HG02970 (cell line): ENCODE results near the gene USP13.
A peak's percentile ranks its signal among the peaks of the same experiment; 100 is the strongest.
"Not testable (repeated sequence)": the region's sequence is repeated elsewhere in the genome, so short reads cannot be mapped to it uniquely, and the experiment has no call there.

Experiments used
- ATAC-seq: cut with Tn5 transposase; IDR thresholded peaks from one replicate; pipeline ENCODE4 v1.9.1; 2021; ENCODE audit warnings: mild to moderate bottlenecking, moderate library complexity, moderate number of reproducible peaks; ENCODE audit not compliant: unreplicated experiment, low FRiP score

Gene USP13, protein sequence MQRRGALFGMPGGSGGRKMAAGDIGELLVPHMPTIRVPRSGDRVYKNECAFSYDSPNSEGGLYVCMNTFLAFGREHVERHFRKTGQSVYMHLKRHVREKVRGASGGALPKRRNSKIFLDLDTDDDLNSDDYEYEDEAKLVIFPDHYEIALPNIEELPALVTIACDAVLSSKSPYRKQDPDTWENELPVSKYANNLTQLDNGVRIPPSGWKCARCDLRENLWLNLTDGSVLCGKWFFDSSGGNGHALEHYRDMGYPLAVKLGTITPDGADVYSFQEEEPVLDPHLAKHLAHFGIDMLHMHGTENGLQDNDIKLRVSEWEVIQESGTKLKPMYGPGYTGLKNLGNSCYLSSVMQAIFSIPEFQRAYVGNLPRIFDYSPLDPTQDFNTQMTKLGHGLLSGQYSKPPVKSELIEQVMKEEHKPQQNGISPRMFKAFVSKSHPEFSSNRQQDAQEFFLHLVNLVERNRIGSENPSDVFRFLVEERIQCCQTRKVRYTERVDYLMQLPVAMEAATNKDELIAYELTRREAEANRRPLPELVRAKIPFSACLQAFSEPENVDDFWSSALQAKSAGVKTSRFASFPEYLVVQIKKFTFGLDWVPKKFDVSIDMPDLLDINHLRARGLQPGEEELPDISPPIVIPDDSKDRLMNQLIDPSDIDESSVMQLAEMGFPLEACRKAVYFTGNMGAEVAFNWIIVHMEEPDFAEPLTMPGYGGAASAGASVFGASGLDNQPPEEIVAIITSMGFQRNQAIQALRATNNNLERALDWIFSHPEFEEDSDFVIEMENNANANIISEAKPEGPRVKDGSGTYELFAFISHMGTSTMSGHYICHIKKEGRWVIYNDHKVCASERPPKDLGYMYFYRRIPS

DNA sequence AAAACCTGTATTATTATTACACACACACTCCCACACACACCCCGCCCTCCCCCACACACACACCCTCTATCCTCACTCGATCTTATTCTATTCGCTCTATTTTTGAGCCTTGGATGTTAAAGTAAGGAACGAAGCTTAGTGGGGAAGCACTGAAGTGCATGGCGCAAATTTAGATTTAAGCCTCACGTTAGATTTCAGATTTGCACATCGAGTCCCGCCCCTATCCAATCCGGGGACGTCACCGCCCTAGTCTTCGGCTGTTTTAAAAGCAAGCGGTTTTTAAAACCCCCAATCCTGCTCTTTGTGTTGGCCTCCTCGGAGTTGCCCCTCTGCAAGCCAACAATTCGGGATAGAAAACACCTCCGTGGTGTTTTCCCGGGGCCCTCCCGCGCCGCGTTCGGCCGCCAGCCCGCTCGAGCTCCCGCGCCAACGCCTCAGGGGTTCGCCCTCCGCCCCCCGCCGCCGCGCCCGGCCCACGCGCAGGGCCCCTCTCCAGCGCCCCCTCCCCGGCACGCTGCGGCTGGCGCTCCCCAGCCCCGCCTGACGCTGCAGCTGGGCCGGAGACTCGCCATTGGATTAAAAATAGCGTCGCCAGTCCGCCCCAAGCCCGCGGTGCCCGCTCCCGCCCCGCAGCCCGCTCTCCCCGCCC, at the start of gene USP13:
USP13 (plus strand) TSS at position 594 of the 649 bp plus-strand sequence. CDS start 186 bp downstream, outside the sequence.
- peak; percentile 68 for ATAC-seq

DNA sequence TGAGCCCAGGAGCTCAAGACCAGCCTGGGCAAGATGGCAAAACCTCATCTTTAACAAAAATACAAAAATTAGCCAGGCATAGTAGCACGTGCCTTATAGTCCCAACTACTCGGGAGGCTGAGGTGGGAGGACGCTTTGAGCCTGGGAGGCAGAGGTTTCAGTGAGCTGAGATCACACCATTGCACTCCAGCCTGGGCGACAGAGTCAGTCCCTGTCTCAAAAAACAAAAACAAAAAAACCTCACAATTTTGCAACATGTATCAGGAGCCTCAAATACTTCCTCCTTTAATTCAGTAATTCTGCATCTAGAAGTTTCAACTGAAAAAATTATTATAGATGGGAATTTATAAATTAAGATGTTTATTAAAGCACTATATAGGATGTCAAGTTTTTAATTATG, 49.5 kb upstream of the USP13 start:
- ATAC-seq, result no peak

DNA sequence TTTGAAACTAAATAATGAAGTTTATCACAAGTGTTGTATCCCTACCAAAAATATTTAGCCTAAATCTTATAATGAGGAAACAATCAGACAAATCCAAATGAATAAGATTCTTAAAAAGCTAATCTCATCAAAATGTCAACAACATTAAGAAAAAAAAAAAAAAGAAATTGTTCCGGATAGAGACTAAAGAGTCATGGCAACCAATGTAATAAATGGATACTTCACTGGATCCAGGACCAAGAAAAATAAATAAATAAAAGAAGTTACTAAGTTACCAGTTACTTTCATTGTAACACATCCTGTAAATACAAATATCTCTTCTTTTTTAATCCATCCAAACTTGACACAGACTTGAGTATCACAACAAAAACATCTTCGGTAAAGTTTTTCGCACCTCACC, 49.0 kb upstream of the USP13 start:
- no peak for ATAC-seq

DNA sequence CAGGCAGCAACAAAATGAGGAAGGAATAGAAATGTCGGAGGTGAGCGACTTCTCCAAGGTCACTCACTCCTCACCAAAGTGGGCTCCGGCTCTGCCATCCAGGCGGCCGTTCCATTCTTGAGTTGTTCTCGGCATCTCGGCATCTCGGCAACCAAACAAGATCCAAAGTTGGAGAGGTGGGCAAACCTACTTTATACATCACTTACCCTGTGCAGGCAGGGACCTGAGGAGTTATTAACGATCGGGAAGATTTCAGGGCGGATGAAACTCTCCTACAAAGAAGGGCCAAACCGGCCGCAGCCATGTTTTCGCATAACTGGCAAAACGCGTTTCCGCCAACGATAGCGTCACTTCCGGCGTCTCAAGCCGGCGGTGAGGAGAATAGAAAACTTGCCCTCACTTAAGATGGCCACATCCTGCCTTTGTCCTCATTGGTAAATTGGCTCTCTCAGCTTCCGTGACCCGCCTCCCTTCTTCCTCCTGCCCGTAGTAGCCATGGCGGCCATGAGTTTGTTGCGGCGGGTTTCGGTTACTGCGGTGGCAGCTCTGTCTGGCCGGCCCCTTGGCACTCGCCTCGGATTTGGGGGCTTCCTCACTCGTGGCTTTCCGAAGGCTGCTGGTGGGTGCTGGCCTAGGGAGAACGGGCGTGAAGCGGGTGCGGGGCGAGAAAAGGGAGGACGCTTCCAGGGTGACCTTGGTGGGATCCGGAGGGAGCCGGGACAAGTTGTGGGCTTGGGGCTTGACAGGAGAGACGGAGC, 48.3 kb upstream of the USP13 start, which contains the start of the genes MRPL47 and NDUFB5:
MRPL47 (minus strand) TSS at position 318 of the 758 bp plus-strand sequence; CDS start at position 304, 14 bp downstream.
NDUFB5 (plus strand) TSS at position 474 of the 758 bp plus-strand sequence; CDS start at position 496, 22 bp downstream.
- ATAC-seq, result peak; percentile 99

DNA sequence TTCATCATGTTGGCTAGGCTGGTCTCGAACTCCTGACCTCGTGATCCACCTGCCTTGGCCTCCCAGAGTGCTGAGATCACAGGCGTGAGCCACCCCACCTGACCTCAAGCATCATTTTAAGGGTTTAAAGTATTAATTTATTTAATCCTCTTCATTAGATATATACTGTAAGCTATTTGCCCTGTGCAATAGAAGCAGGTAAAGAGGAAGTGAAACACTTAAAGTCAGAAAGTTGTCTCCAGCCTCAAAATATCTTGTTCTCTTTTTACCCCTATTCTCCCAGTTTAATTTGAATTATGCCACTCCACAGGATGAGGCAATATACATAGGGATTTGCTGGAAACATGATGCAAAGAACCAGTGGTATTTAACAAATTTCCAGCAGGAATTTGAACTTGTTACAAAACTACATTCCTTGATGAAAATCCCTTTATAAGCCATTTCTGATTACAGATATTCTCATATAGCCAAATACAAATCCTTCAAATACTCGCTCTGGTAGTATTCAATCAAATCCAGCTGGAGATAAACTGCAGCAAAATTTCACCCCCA, 46.2 kb upstream of the USP13 start:
- ATAC-seq, result no peak

DNA sequence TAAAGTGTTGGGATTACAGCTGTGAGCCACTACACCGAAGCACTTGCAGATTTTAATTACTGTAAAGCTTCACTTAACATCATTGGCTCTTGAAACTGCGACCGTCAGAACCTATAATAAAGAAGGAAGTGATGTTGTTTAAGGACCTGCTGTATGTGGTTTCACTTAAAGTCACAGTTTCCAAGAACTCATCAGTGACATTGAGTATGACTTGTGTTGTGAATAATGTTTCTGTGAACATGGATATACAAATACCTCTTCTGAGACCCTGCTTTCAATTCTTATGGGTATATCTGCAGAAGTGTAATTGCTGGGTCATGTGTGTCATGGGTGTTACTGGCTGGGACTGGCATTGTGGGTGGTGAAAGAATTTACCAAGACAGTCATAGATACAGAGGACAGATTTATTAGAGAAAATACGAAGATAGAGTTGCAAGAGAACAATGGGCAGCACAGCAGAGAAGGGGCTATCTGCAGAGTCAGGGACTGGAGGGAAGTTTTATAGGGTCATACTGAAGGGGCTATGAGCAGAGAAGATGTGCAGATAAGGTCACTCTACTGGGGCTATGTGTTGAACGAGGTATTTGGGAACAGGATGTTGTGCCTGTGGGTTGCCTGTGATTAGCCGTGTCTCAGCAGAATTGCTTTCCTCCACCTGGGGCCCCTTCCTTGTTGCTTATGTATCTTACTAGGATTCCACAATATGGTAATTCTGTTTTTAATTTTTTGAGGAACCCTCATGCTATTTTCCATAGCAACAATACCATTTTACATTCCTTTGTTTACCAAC, 43.7 kb upstream of the USP13 start:
- peak; percentile 36 for ATAC-seq

DNA sequence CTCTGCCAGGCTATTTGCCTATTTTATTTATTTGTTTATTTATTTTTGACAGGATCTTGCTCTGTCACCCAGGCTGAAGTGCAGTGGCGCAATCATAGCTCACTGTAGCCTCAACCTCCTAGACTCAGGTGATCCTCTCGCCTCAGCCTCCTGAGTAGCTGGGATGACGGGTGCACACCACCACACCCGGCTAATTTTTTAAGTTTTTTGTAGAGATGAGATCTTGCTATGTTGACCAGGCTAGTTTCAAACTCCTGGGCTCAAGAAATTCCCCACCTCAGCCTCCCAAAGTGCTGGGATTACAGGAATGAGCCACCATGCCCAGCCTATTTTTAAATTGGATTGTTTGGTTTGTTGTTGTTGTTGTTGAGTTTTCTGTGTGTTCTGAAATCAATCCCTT, 42.8 kb upstream of the USP13 start:
- no peak for ATAC-seq

DNA sequence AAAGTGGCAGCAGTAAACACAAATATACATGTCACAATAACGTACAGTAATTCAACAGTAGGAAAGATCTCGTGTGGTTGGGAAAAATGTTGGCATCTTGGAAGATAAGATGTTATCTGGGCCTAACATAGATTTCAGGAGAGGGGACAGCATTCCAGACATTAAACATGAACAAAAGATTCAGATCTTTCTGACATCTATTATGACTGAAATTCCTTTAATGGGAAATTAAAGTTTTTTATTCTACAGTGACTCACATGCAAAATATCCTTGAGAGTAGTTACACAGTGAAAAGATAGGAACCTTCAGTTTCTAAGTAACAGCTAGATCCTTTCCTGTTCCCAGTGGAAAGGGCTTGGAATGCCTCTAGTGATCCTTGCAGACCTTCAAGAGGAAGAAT, 39.0 kb upstream of the USP13 start:
- ATAC-seq, result no peak

DNA sequence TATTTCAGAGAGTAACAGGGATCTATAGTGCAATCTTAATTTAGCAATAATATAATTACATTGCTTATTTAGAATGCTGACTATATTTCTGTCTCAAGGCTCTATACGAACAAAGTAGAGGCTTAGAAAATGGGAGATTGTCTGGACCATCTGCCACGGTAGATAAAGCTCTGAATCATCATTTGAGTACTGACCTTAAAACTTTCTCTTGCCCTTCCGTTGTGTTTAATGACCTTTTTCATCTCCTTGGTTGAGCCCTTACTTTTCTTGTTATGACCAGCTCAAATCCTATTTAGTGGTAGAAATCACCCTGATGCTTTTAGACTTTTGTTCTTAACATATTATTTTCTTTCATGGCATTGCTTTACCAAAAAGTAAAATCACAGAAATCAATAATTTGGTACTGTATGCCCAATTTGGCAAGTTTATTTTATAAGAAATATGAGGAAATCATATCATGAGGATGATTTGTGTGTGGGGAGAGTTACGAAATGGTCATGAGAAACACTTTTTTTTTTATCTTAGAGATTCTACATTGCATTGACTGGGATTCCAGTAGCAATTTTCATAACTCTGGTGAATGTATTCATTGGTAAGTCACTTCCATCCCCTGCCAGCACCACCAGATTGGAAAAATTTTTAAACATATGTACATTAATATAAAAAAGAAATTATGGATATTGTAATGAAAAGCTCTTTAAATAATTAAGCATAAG, 37.2 kb upstream of the USP13 start:
- no peak for ATAC-seq

DNA sequence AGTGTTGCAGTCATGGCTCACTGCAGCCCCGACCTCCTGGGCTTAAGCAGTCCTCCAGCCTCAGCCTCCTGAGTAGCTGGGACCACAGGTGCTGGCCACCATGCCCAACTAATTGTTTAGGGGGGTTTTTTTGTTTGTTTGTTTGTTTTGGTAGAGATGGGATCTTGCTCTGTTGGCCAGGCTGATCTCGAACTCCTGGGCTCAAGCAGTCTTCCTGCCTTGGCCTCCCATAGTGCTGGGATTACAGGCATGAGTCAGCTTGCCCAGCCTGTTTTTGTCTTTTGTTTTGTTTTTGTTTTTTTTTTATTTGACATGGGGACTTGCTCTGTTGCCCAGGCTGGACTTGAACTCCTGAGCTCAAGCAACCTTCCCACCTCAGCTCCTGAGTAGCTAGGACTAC, 30.8 kb upstream of the USP13 start:
- no peak for ATAC-seq

DNA sequence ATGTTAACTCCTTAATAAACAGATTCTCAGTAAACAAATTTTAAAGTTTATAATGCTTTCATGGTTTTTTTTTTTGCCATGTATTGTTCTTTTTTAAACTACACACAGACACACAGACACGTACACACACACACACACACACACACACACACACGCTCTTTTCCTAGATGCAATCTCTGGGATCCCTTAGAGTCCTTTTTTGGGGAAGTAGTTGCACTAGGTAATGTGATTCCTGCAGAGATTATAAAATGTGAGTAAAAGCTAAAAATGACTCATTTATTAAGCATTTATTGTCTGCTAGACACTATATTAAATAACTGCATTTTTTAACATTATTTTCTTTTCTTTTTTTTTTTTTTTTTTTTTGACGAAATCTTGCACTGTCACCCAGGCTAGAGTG, 28.4 kb upstream of the USP13 start:
- no peak for ATAC-seq

DNA sequence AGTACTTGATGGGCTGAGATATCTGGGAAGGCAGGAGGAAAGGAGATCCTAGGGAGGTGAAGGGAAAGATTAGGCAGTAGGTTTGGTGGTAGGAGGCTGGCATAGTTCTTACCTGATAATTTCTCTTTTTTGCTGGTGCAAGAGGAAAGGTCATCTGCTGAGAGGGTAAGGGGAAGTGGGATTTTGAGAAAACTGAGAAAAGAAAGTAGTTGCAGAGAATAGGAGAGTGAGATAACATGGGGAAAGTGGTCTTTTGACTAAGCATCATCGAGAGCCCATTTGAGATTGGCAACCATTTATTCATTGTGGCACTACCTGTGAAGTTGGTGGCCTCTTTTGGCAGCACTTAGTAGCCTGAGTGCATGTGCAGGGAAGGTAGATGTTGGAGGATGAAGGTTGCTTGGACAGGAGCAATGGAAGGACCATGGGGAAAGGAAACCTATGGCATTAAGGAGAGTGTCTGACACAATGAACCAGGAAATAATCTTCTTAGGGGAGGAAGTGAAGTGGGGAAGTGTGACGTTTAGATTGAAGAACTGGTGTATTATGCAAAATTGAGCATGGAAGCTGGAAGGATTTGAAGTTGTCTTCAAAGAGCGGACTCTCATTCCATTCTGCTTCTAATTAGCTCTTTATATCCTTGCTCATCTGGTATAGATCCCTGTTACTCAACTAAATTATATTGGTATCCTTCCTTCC, 21.9 kb upstream of the USP13 start:
- no peak for ATAC-seq

DNA sequence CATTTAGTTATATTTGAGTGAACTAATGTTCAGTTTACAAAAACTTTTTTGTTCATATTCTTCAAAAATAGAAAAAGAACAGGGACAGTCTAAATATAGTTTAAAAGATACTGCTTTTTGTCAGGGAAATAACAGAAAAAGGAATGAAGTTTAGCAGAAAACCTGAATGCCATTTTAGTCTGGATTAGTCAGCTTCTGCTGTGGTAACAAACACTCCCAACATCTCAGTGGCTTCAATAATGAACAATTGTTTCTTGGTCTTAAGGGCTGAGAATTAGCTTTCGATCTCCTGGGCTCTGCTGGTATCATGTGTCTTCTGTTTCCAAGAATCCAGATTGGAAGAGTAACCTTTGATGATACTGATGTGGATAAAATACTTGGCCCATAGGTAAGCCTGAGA, 12.4 kb upstream of the USP13 start:
- no peak for ATAC-seq

DNA sequence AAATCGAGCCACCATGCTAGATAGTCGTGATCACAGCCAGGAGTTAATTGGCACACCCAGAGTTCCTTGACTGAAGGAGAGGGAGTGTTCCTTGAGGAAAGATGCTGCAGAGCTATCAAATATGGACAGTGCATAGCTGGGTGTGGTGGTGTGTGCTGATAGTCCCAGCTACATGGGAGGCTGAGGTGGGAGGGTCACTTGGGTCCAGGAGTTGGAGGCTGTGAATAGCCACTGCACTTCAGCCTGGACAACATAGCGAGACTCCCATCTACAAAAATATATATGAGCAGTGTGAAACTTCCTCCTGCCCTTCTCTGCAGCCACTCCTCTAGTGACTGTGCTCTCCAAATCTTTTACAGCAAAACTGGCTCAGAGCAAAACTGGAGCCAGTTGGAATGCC, 10.0 kb upstream of the USP13 start:
- ATAC-seq, result no peak

DNA sequence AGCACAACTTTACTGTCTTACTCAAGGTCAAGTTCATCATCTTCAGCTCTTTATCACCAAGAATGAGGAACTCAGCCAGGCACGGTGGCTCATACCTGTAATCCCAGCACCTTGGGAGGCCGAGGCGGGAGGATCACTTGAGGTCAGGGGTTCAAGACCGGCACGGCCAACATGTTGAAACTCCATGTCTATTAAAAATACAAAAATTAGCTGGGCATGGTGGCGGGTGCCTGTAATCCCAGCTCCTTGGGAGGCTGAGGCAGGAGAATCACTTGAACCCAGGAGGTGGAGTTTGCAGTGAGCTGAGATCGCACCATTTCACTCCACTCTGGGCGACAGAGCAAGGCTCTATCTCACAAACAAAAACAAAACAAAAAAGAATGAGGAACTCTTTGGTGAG, 9.0 kb upstream of the USP13 start:
- not testable (repeated sequence) for ATAC-seq

DNA sequence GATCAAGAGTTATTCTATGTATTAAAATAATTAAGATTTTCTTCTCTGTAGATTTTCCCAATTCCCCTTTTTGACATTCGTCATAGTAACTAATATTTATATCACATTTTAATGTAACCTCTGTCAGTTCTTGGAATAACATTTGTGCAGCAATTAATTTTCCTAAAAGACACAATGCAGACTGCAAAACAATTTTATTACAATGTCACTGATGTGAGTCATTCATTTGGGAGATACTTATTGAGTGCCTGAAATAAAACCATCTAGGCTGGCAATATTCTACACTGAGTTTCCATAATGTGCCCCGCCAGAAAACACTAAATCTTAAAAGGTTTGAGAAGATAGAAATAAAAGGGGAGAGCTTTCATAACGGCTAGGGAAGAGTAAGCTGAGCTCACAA, 6.7 kb upstream of the USP13 start:
- no peak for ATAC-seq

DNA sequence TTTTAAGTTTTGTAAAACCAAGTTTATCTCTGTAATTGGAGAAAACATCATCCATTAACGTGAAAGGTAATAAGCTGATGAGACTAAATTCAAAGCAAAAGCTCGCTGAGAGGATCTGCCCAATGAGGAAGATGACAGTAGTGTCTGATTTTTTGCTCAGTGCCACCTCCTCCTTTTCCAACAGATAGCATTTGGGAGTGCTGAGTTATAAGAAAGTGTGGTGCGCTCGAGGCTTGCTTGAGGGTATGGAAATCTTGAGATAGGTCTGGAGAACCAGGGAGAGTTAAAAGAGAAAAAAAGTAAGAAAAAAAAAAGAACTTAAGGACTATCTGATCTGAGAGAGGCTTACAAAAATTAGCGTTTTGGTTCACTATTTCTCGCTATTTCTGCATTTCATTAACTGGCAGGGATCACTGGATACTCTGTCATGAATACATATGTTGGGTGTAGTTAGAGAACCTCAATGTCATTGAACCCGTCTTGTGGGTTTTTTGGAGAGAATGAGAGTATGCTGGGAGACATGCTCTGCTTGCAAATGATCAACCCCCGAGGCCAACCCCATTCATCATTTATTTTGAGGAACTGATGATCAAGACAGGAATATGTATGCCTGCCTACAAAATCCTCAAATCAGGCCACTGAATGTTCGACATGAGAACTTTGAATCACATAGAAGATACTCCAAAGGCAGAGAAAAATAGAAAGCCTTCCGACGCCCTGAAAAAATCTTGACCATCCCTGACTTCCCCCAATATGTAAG, 973 bp upstream of the USP13 start:
- ATAC-seq, result no peak
